Measurements from ENCODE around the gene MKLN1. TPM values are rescaled to one million over a fixed set of nuclear protein-coding genes. Genes with fewer than 3 reads are reported as not detected.
"Not testable (repeated sequence)": the region's sequence is repeated elsewhere in the genome, so short reads cannot be mapped to it uniquely, and the experiment has no call there.

Gene MKLN1
- total and polyA plus RNA-seq, 5 donors = 16.9 to 54.8 (median 52.8) TPM

- Histone ChIP-seq H3K4me1 (ENCODE audit: control insufficient read depth, insufficient read depth, low read length) (peaks cover 14% of the 10 kb centered on the region), H3K27me3 (ENCODE audit: control insufficient read depth, insufficient read depth) (no peaks in the 10 kb centered on the region), H3K9me3 (ENCODE audit: control insufficient read depth, low read length) (no peaks in the 10 kb centered on the region), H3K27ac (ENCODE audit: low read length) (peak overlapping the region; percentile 36), H3K4me3 (ENCODE audit: low read length) (no peak overlapping the region)
- 83% methylated on average over 9 of the region's 9 CpGs for WGBS
- DNase-seq = no peak
- ATAC-seq = no peak
- intact Hi-C loops (cut with DNase I) = loop anchor here in 1 of 4 donors (5.0 kb wide), 1 partner anchor 141 kb away; no protein-coding TSS in a partner anchor
These were observed 183.4 kb downstream of the MKLN1 start for GRCh38 chr7:131511071-131511470.

- Histone ChIP-seq H3K4me1 (ENCODE audit: control insufficient read depth, insufficient read depth, low read length) (peaks cover 14% of the 10 kb centered on the region), H3K27ac (ENCODE audit: low read length) (peak overlapping the region; percentile 36)
- peak in 1 of 3 donors; percentile 53 for DNase-seq
These were observed 184.3 kb downstream of the MKLN1 start for GRCh38 chr7:131511774-131512535.

GRCh38 chr7:131513245-131514061, 185.8 kb downstream of the MKLN1 start:
- H3K27ac ChIP-seq (ENCODE audit: low read length) = peak overlapping the region; percentile 68
- intact Hi-C loops (cut with DNase I) = loop anchor here in 1 of 4 donors (5.0 kb wide), 1 partner anchor 139 kb away; no protein-coding TSS in a partner anchor
- H3K4me3 ChIP-seq (ENCODE audit: low read length) = no peak overlapping the region
- WGBS = 39% methylated on average over 11 of the region's 11 CpGs
- ATAC-seq (peak; percentile 85 to 91), DNase-seq (peak; percentile 83 to 93 (median 93))
- no peaks in the 10 kb centered on the region for H3K27me3 ChIP-seq (ENCODE audit: control insufficient read depth, insufficient read depth)
- H3K9me3 ChIP-seq (ENCODE audit: control insufficient read depth, low read length) = no peaks in the 10 kb centered on the region
- peaks cover 12% of the 10 kb centered on the region for H3K4me1 ChIP-seq (ENCODE audit: control insufficient read depth, insufficient read depth, low read length)

More at GRCh38 chr7:131511774-131512535, 184.3 kb downstream of the MKLN1 start:
- Histone ChIP-seq H3K27me3 (ENCODE audit: control insufficient read depth, insufficient read depth) (no peaks in the 10 kb centered on the region), H3K9me3 (ENCODE audit: control insufficient read depth, low read length) (no peaks in the 10 kb centered on the region), H3K4me3 (ENCODE audit: low read length) (no peak overlapping the region)
- ATAC-seq = peak; percentile 27 to 57
- WGBS = 56% methylated on average over 15 of the region's 15 CpGs
- intact Hi-C loops (cut with DNase I) = loop anchor here in 1 of 4 donors (5.0 kb wide), 1 partner anchor 140 kb away; no protein-coding TSS in a partner anchor

- H3K4me3 ChIP-seq (ENCODE audit: low read length); ATAC-seq; H3K27me3 ChIP-seq (ENCODE audit: control insufficient read depth, insufficient read depth); intact Hi-C loops (cut with DNase I); H3K9me3 ChIP-seq (ENCODE audit: control insufficient read depth, low read length); H3K27ac ChIP-seq (ENCODE audit: low read length); DNase-seq: not testable (repeated sequence)
- WGBS = 92% methylated on average over 7 of the region's 7 CpGs
- peaks cover 15% of the 10 kb centered on the region for H3K4me1 ChIP-seq (ENCODE audit: control insufficient read depth, insufficient read depth, low read length)
These were observed 187.8 kb downstream of the MKLN1 start for GRCh38 chr7:131515471-131515870.

- no peak for ATAC-seq
- Histone ChIP-seq H3K4me1 (ENCODE audit: control insufficient read depth, insufficient read depth, low read length) (peaks cover 15% of the 10 kb centered on the region), H3K4me3 (ENCODE audit: low read length) (no peak overlapping the region), H3K27ac (ENCODE audit: low read length) (no peak overlapping the region), H3K27me3 (ENCODE audit: control insufficient read depth, insufficient read depth) (no peaks in the 10 kb centered on the region), H3K9me3 (ENCODE audit: control insufficient read depth, low read length) (no peaks in the 10 kb centered on the region)
- intact Hi-C loops (cut with DNase I) = no loop called here
- DNase-seq = no peak
- WGBS = 89% methylated on average over 19 of the region's 19 CpGs
These were observed 189.7 kb downstream of the MKLN1 start for GRCh38 chr7:131517218-131517923.

GRCh38 chr7:131518626-131519025, 190.9 kb downstream of the MKLN1 start:
- 75% methylated on average over 11 of the region's 11 CpGs for WGBS
- H3K9me3 ChIP-seq (ENCODE audit: control insufficient read depth, low read length) = no peaks in the 10 kb centered on the region
- H3K4me3 ChIP-seq (ENCODE audit: low read length) = no peak overlapping the region
- no peak for DNase-seq
- ATAC-seq = peak in 1 of 2 donors; percentile 33
- H3K27ac ChIP-seq (ENCODE audit: low read length) = peak overlapping the region; percentile 40
- H3K27me3 ChIP-seq (ENCODE audit: control insufficient read depth, insufficient read depth) = no peaks in the 10 kb centered on the region
- intact Hi-C loops (cut with DNase I) = no loop called here
- peaks cover 13% of the 10 kb centered on the region for H3K4me1 ChIP-seq (ENCODE audit: control insufficient read depth, insufficient read depth, low read length)

GRCh38 chr7:131521651-131522163, 194.0 kb downstream of the MKLN1 start:
- Histone ChIP-seq H3K4me3 (ENCODE audit: low read length) (no peak overlapping the region), H3K9me3 (ENCODE audit: control insufficient read depth, low read length) (no peaks in the 10 kb centered on the region), H3K27ac (ENCODE audit: low read length) (peak overlapping the region; percentile 87), H3K27me3 (ENCODE audit: control insufficient read depth, insufficient read depth) (no peaks in the 10 kb centered on the region), H3K4me1 (ENCODE audit: control insufficient read depth, insufficient read depth, low read length) (peaks cover 9% of the 10 kb centered on the region)
- 55% methylated on average over 7 of the region's 7 CpGs for WGBS
- intact Hi-C loops (cut with DNase I) = no loop called here
- DNase-seq (peak in 1 of 3 donors; percentile 78), ATAC-seq (peak; percentile 79 to 90)

- ATAC-seq = no peak
- Histone ChIP-seq H3K27ac (ENCODE audit: low read length) (peak overlapping the region; percentile 87), H3K4me1 (ENCODE audit: control insufficient read depth, insufficient read depth, low read length) (peaks cover 9% of the 10 kb centered on the region), H3K4me3 (ENCODE audit: low read length) (no peak overlapping the region), H3K27me3 (ENCODE audit: control insufficient read depth, insufficient read depth) (no peaks in the 10 kb centered on the region), H3K9me3 (ENCODE audit: control insufficient read depth, low read length) (no peaks in the 10 kb centered on the region)
- no peak for DNase-seq
- intact Hi-C loops (cut with DNase I) = no loop called here
- 62% methylated on average over 11 of the region's 11 CpGs for WGBS
These were observed 194.8 kb downstream of the MKLN1 start for GRCh38 chr7:131522325-131522930.

- peaks cover 6% of the 10 kb centered on the region for H3K4me1 ChIP-seq (ENCODE audit: control insufficient read depth, insufficient read depth, low read length)
- H3K4me3 ChIP-seq (ENCODE audit: low read length) = no peak overlapping the region
- intact Hi-C loops (cut with DNase I) = no loop called here
- H3K9me3 ChIP-seq (ENCODE audit: control insufficient read depth, low read length) = no peaks in the 10 kb centered on the region
- ATAC-seq (no peak), DNase-seq (no peak)
- H3K27me3 ChIP-seq (ENCODE audit: control insufficient read depth, insufficient read depth) = no peaks in the 10 kb centered on the region
- WGBS = 31% methylated on average over 2 of the region's 2 CpGs
- H3K27ac ChIP-seq (ENCODE audit: low read length) = no peak overlapping the region
These were observed 196.4 kb downstream of the MKLN1 start for GRCh38 chr7:131524115-131524514.

GRCh38 chr7:131524703-131525102, 197.0 kb downstream of the MKLN1 start:
- no peak for DNase-seq
- no peak overlapping the region for H3K4me3 ChIP-seq (ENCODE audit: low read length)
- H3K27ac ChIP-seq (ENCODE audit: low read length) = no peak overlapping the region
- peaks cover 8% of the 10 kb centered on the region for H3K4me1 ChIP-seq (ENCODE audit: control insufficient read depth, insufficient read depth, low read length)
- no peak for ATAC-seq
- H3K27me3 ChIP-seq (ENCODE audit: control insufficient read depth, insufficient read depth) = no peaks in the 10 kb centered on the region
- intact Hi-C loops (cut with DNase I) = no loop called here
- no peaks in the 10 kb centered on the region for H3K9me3 ChIP-seq (ENCODE audit: control insufficient read depth, low read length)

Measured in right cardiac atrium (tissue), 5 donors.